Measurements from ENCODE around the gene ALK. TPM values are rescaled to one million over a fixed set of nuclear protein-coding genes. Genes with fewer than 3 reads are reported as not detected.

Gene ALK
- total and polyA plus RNA-seq, 7 donors: 0.31 to 2.9 (median 1.2) TPM; not detected in 1

DNA sequence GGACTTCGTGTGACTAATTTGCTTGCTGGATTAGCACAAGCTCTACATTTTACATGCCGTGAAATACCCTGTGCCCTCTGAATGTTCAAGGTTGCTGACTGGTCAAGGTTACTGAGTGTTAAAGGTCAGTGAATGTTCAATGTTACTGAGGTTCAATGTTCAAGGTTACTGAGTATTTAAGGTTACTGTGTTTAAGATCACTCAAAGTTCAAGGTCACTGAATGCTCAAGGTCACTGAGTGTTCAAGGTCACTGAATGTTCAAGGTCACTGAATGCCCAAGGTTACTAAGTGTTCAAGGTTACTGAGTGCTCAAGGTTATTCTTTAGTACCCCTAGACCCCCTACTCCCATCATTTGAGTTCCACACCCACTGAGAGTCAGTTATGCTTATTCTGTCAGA is 528.6 kb downstream of the ALK start:
- no peaks in the 10 kb centered on the region for H3K27me3 ChIP-seq
- DNase-seq: no peak
- no peak overlapping the region for H3K27ac ChIP-seq
- intact Hi-C loops (cut with DNase I): no loop called here
- no peaks in the 10 kb centered on the region for H3K36me3 ChIP-seq
- no peaks in the 10 kb centered on the region for H3K4me1 ChIP-seq
- no peak for TF ChIP-seq POLR2A (IDR thresholded peaks at IDR 0.05)
- TF ChIP-seq POLR2AphosphoS5 (IDR thresholded peaks at IDR 0.05): no peak
- TF ChIP-seq, protein P1, sequence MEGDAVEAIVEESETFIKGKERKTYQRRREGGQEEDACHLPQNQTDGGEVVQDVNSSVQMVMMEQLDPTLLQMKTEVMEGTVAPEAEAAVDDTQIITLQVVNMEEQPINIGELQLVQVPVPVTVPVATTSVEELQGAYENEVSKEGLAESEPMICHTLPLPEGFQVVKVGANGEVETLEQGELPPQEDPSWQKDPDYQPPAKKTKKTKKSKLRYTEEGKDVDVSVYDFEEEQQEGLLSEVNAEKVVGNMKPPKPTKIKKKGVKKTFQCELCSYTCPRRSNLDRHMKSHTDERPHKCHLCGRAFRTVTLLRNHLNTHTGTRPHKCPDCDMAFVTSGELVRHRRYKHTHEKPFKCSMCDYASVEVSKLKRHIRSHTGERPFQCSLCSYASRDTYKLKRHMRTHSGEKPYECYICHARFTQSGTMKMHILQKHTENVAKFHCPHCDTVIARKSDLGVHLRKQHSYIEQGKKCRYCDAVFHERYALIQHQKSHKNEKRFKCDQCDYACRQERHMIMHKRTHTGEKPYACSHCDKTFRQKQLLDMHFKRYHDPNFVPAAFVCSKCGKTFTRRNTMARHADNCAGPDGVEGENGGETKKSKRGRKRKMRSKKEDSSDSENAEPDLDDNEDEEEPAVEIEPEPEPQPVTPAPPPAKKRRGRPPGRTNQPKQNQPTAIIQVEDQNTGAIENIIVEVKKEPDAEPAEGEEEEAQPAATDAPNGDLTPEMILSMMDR (IDR thresholded peaks at IDR 0.05): no peak
- no peak for TF ChIP-seq EP300 (IDR thresholded peaks at IDR 0.05)
- H3K9me3 ChIP-seq: no peaks in the 10 kb centered on the region
- WGBS, 2 donors: 73 to 87% methylated on average over 2 of the region's 2 CpGs
- H3K4me3 ChIP-seq: no peak overlapping the region

DNA sequence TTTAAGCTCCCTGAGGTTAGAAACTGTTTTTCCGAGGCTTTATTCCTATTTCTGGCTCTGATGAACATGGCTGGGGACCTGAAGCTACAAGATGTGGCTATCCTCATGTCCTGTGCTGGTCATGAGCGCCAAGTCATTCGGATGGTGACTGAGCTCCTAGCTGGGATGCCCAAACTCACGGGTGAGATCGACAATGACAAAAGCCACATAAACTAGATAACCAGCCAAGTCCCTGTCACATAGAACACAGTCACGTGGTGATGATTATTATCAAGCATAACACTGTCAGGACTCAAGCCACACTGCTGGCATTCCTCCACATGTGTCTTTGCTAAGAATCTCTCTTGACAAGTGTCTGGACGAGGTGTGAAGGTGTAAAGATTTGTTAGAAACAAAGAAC is 531.2 kb downstream of the ALK start:
- DNase-seq: no peak
- H3K27ac ChIP-seq: no peak overlapping the region
- H3K27me3 ChIP-seq: no peaks in the 10 kb centered on the region
- H3K36me3 ChIP-seq: no peaks in the 10 kb centered on the region
- WGBS, 2 donors: 70 to 82% methylated on average over 7 of the region's 7 CpGs
- intact Hi-C loops (cut with DNase I): no loop called here
- no peaks in the 10 kb centered on the region for H3K4me1 ChIP-seq
- H3K4me3 ChIP-seq: no peak overlapping the region
- TF ChIP-seq, protein P1 (IDR thresholded peaks at IDR 0.05): no peak
- TF ChIP-seq POLR2AphosphoS5 (IDR thresholded peaks at IDR 0.05) (no peak), EP300 (IDR thresholded peaks at IDR 0.05) (no peak), POLR2A (IDR thresholded peaks at IDR 0.05) (no peak)
- no peaks in the 10 kb centered on the region for H3K9me3 ChIP-seq

DNA sequence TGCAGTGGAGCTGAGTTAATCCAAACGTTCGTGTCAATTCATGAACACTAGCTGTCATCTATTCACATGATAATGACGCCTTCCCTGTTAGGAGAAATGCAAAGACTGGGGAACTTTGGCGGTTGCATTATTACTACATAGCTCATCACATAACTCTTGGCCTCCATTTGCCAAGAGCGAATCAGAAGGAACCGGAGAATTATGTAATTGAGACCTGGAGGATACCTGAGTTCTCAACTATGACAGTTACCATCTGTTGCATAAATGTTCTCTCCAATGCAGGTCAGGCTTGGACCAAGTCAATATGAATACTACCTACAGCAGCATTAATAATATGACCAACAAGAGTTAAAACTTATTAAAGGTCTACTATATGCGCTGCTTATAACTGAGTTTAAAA is 531.7 kb downstream of the ALK start:
- H3K4me1 ChIP-seq: no peaks in the 10 kb centered on the region
- no peaks in the 10 kb centered on the region for H3K9me3 ChIP-seq
- no peak overlapping the region for H3K4me3 ChIP-seq
- H3K27me3 ChIP-seq: no peaks in the 10 kb centered on the region
- intact Hi-C loops (cut with DNase I): no loop called here
- H3K27ac ChIP-seq: no peak overlapping the region
- TF ChIP-seq, protein P1 (IDR thresholded peaks at IDR 0.05): no peak
- TF ChIP-seq EP300 (IDR thresholded peaks at IDR 0.05): no peak
- TF ChIP-seq POLR2AphosphoS5 (IDR thresholded peaks at IDR 0.05): no peak
- no peak for TF ChIP-seq POLR2A (IDR thresholded peaks at IDR 0.05)
- H3K36me3 ChIP-seq: no peaks in the 10 kb centered on the region
- WGBS, 2 donors: 88 to 91% methylated on average over 7 of the region's 7 CpGs
- no peak for DNase-seq

DNA sequence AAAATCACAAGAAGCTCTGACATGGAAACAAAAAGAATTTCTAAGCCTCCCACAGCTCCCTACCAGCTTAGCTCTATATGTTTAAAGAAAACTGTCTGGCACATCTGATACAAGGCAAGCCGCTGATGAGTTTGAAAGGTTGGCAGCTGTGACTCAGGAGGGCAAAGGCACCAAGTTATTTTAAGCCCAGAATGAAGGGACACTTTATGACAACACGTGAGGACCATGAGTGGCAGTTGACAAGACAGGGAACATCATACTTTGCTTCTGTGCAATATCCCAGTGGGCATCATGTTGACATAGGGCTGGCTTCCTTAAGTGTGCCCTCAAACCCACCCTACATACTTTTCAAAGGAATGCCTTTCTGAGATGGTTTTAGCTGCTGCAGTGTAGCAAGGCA is 533.3 kb downstream of the ALK start:
- intact Hi-C loops (cut with DNase I): no loop called here
- no peak for DNase-seq
- Histone ChIP-seq H3K27ac (no peak overlapping the region), H3K4me1 (no peaks in the 10 kb centered on the region), H3K36me3 (no peaks in the 10 kb centered on the region), H3K9me3 (no peaks in the 10 kb centered on the region), H3K4me3 (no peak overlapping the region), H3K27me3 (no peaks in the 10 kb centered on the region)
- 69 to 83% methylated on average over 2 of the region's 2 CpGs for WGBS, 2 donors
- TF ChIP-seq, protein P1 (IDR thresholded peaks at IDR 0.05): no peak
- no peak for TF ChIP-seq POLR2A (IDR thresholded peaks at IDR 0.05)
- TF ChIP-seq POLR2AphosphoS5 (IDR thresholded peaks at IDR 0.05): no peak
- TF ChIP-seq EP300 (IDR thresholded peaks at IDR 0.05): no peak

DNA sequence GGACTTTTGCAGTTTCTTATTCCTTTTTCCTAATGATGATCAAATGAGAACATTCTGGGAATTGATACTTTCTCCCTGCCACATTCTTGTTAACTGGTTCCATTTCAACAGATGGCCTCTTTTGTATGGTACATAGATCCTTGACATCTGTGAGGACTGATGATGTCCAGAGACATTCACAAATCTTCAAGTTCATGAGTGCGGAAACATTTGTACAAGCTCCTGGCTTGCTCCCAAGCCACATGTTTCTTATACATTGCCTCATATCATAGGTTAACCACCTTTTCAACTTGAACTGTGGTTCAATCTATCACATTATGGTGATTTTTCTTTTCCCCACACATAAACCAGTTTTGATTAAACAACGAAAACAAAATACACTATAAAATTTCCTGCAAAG is 538.9 kb downstream of the ALK start:
- intact Hi-C loops (cut with DNase I): no loop called here
- H3K4me1 ChIP-seq: no peaks in the 10 kb centered on the region
- H3K27me3 ChIP-seq: no peaks in the 10 kb centered on the region
- no peaks in the 10 kb centered on the region for H3K9me3 ChIP-seq
- H3K4me3 ChIP-seq: no peak overlapping the region
- H3K27ac ChIP-seq: no peak overlapping the region
- H3K36me3 ChIP-seq: no peaks in the 10 kb centered on the region
- no peak for DNase-seq
- WGBS, 2 donors: 78 to 82% methylated on average over 2 of the region's 2 CpGs
- TF ChIP-seq, protein P1 (IDR thresholded peaks at IDR 0.05): no peak
- no peak for TF ChIP-seq EP300 (IDR thresholded peaks at IDR 0.05)
- TF ChIP-seq POLR2AphosphoS5 (IDR thresholded peaks at IDR 0.05): no peak
- no peak for TF ChIP-seq POLR2A (IDR thresholded peaks at IDR 0.05)

Data from sigmoid colon (tissue), 7 donors.